GM12872 (cell line): ENCODE results near the gene IGFN1.

Experiments used
- CTCF ChIP-seq: IDR thresholded peaks from 3 replicates; pipeline ENCODE4 v1.5.1; 2011; ENCODE audit warnings: low read depth, mild to moderate bottlenecking, low read length, moderate library complexity; ENCODE audit not compliant: insufficient read depth

Gene IGFN1

GRCh38 chr1:201190624-201191051, at the start of gene IGFN1:
Gene IGFN1 (plus strand): TSS chr1:201190824. CDS start chr1:201193294, 2,470 bp downstream.
- no peak for TF ChIP-seq CTCF

- TF ChIP-seq CTCF: no peak
Measured at GRCh38 chr1:201140941-201141260, 49.7 kb upstream of the IGFN1 start.

- TF ChIP-seq CTCF: no peak
Measured at GRCh38 chr1:201141418-201141817, 49.2 kb upstream of the IGFN1 start.

GRCh38 chr1:201142011-201142848, 48.4 kb upstream of the IGFN1 start:
- no peak for TF ChIP-seq CTCF

- no peak for TF ChIP-seq CTCF
Measured at GRCh38 chr1:201142849-201143725, 47.5 kb upstream of the IGFN1 start.

GRCh38 chr1:201143726-201144635, 46.6 kb upstream of the IGFN1 start:
- no peak for TF ChIP-seq CTCF

GRCh38 chr1:201144701-201145100, 45.9 kb upstream of the IGFN1 start:
- no peak for TF ChIP-seq CTCF
